GM12878 (cell line): ENCODE measurements around the gene SYNGR3.

Source experiments
- ETV6 ChIP-seq, 2 experiments: fragments of 450-650 bp in 1 of 2; IDR thresholded peaks in 1 of 2; conservative IDR thresholded peaks in 1 of 2; 2 replicates each; pipeline ENCODE4 v1.6.1; 2014; ENCODE audit warnings: antibody characterized with exemption in 1 of 2, borderline replicate concordance in 1 of 2, low read depth in 1 of 2, mild to moderate bottlenecking in 1 of 2, moderate library complexity in 1 of 2
- POLR2A ChIP-seq: IDR thresholded peaks from 2 replicates; pipeline ENCODE4 v1.6.1; 2011; ENCODE audit warnings: low read depth, mild to moderate bottlenecking, low read length
- SREBF2 ChIP-seq: IDR thresholded peaks from 2 replicates; pipeline ENCODE4 v1.6.1; 2012; ENCODE audit warnings: mild to moderate bottlenecking, low read length

GRCh38 chr16:2031081-2031577 lies 41.4 kb downstream of the SYNGR3 start:
- no peak for TF ChIP-seq ETV6 (conservative IDR thresholded peaks at IDR 0.05 in 1 of 2, IDR thresholded peaks at IDR 0.05 in 1 of 2; ENCODE audit: borderline replicate concordance in 1 of 2, low read depth in 1 of 2)
- TF ChIP-seq POLR2A = no peak
- no peak for TF ChIP-seq SREBF2
